GM12864 (cell line): ENCODE results near the gene NMS.

Source experiments
- DNase-seq: peaks from one replicate; pipeline ENCODE4 v3.0.0-alpha.2; 2011; ENCODE audit warnings: low read depth
- H3K4me3 ChIP-seq: 2 replicates; pipeline ENCODE4 v1.5.1; 2011; ENCODE audit warnings: mild to moderate bottlenecking, low read depth, low read length, control low read depth
- CTCF ChIP-seq: IDR thresholded peaks from 2 replicates; pipeline ENCODE4 v1.5.1; 2011; ENCODE audit warnings: low read depth, mild to moderate bottlenecking, moderate library complexity, low read length, control low read depth, inconsistent platforms; ENCODE audit errors: missing control alignments

NMS gene

GRCh38 chr2:100426384-100426720 is 43.9 kb upstream of the NMS start:
- no peak for DNase-seq
- no peak overlapping the region for H3K4me3 ChIP-seq
- TF ChIP-seq CTCF, result no peak

DNA sequence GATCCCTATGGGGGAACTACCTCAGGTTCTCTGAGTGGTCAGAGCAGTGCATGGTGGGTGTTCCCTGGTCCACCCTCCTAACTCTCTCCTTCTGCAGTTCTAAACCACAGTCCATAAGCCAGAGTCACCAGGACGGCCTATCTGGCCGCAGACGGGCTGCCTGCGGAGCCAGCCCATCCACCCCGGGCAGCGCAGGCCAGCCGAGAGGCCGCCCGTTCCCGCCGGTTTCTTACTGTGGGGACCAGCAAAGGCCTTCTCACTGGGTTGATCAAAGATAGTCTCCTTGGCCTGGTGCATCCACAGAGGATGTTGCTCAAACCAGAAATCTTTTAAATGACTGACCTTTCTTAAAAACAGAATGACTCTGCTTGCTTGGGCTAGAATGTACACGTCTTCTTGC is 43.2 kb upstream of the NMS start:
- TF ChIP-seq CTCF, result no peak
- no peak overlapping the region for H3K4me3 ChIP-seq
- no peak for DNase-seq

GRCh38 chr2:100427627-100428258 is 42.5 kb upstream of the NMS start:
- DNase-seq, result no peak
- H3K4me3 ChIP-seq, result no peak overlapping the region
- peak; percentile 49 for TF ChIP-seq CTCF

- no peak for DNase-seq
- TF ChIP-seq CTCF, result no peak
- no peak overlapping the region for H3K4me3 ChIP-seq
Observed at GRCh38 chr2:100429726-100430125, 40.6 kb upstream of the NMS start.

- DNase-seq, result no peak
- no peak overlapping the region for H3K4me3 ChIP-seq
- TF ChIP-seq CTCF, result no peak
Observed at GRCh38 chr2:100437751-100438150, 32.5 kb upstream of the NMS start.

GRCh38 chr2:100446696-100447095 is 23.6 kb upstream of the NMS start:
- H3K4me3 ChIP-seq, result no peak overlapping the region
- TF ChIP-seq CTCF, result no peak
- DNase-seq, result no peak

- TF ChIP-seq CTCF, result no peak
- DNase-seq, result no peak
- H3K4me3 ChIP-seq, result no peak overlapping the region
Observed at GRCh38 chr2:100451092-100451491, 19.2 kb upstream of the NMS start.
